Lower leg skin (tissue), 4 donors: Measurements from ENCODE around the gene GHR. TPM values are rescaled to one million over a fixed set of nuclear protein-coding genes. Genes with fewer than 3 reads are reported as not detected.

Source experiments
- DNase-seq, 2 donors: peaks; one replicate each; pipeline ENCODE4 v3.0.0-alpha.2; 2019; ENCODE audit warnings: low spot score in 2 of 2
- H3K4me3 ChIP-seq: fragments of 200-600 bp; sonication (generic); 2 replicates; pipeline ENCODE4 v1.5.1; 2017; ENCODE audit warnings: mild to moderate bottlenecking, low read depth; ENCODE audit not compliant: poor library complexity, severe bottlenecking
- POLR2A ChIP-seq, 2 donors: fragments of 450-650 bp; IDR thresholded peaks; one replicate each; pipeline ENCODE4 v1.6.1; 2016 to 2017; ENCODE audit warnings: antibody characterized with exemption in 2 of 2, mild to moderate bottlenecking in 1 of 2, moderate library complexity in 1 of 2
- WGBS, 2 donors: methylation state at CpG; one replicate each; pipeline ENCODE4 v1.1.5; 2018; 5-methylcytosine and 5-hydroxymethylcytosine counted together
- intact Hi-C: fragments of 100-400 bp; cut with DNase I; formaldehyde crosslinking; loops from one replicate; pipeline ENCODE4 v1.15.0; 2023; ENCODE audit warnings: low total_unique reads
- total RNA-seq, 4 donors: library from RNA; depleted of rRNA; stranded (reverse); fragments of >200 nt; gene quantifications; one replicate each; pipeline ENCODE4 v1.1.0, GENCODE V29; 2016
- TF ChIP-seq, protein P1 (sequence below), 3 donors: fragments of 450-650 bp; IDR thresholded peaks; one replicate each; pipeline ENCODE4 v1.5.1; 2016; ENCODE audit warnings: antibody characterized with exemption in 3 of 3, mild to moderate bottlenecking in 3 of 3, moderate library complexity in 2 of 3

Gene GHR
- total RNA-seq, 4 donors from 2014 or later, result 10.5 to 23.1 (median 14.2) TPM

DNA sequence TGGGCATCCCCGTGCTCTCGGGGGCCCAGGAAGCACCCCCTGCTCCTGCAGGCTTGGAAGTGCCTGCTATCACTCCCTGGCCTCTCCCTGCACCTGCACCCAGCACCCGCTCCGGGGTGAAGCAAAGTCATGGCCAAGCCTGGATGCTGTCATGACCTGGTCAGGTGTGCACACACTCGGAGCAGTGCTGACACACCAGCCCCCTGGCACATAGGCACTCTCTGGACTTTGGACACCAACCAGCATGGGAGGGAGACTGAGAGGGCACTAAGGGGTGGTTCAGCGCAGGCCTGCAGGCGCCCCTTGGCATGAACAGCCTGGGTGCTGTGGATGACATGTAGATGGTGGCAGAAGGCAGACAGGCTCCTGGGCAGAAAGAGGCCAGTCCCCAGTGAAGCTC is 158.6 kb downstream of the GHR start:
- TF ChIP-seq POLR2A (IDR thresholded peaks at IDR 0.05), result no peak
- TF ChIP-seq, protein P1, sequence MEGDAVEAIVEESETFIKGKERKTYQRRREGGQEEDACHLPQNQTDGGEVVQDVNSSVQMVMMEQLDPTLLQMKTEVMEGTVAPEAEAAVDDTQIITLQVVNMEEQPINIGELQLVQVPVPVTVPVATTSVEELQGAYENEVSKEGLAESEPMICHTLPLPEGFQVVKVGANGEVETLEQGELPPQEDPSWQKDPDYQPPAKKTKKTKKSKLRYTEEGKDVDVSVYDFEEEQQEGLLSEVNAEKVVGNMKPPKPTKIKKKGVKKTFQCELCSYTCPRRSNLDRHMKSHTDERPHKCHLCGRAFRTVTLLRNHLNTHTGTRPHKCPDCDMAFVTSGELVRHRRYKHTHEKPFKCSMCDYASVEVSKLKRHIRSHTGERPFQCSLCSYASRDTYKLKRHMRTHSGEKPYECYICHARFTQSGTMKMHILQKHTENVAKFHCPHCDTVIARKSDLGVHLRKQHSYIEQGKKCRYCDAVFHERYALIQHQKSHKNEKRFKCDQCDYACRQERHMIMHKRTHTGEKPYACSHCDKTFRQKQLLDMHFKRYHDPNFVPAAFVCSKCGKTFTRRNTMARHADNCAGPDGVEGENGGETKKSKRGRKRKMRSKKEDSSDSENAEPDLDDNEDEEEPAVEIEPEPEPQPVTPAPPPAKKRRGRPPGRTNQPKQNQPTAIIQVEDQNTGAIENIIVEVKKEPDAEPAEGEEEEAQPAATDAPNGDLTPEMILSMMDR (IDR thresholded peaks at IDR 0.05), result no peak
- no peak for DNase-seq
- intact Hi-C loops, result loop anchor here (10.0 kb wide), 1 partner anchor 157 kb away; the partner anchor contains the start of gene GHR
- WGBS, 2 donors, result 87 to 95% methylated on average over 5 to 7 of the region's 7 CpGs
- H3K4me3 ChIP-seq, result no peak overlapping the region

DNA sequence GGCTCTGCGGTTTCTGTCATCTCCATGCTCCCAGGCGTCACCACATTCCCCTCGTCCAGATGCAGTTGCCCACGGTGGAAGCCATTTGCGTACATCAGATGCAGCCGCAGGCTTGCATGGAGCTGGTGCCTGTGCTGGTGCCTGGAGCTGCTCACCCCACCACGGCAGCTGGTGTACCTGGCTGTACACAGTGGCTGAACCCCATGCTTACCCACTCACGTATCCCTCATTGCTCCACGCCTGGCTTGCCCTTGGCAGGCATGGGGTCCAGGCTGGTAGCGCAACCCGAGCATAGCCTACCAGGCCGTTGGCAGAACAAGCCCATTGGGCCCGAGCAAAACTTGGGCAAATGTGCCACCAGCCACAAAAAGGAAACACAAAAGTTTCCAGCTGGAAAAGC is 159.5 kb downstream of the GHR start:
- DNase-seq, result peak in 1 of 2 donors; percentile 85
- intact Hi-C loops, result loop anchor here (10.0 kb wide), 1 partner anchor 158 kb away; the partner anchor contains the start of gene GHR
- 98 to 99% methylated on average over 13 of the region's 13 CpGs for WGBS, 2 donors
- no peak for TF ChIP-seq POLR2A (IDR thresholded peaks at IDR 0.05)
- TF ChIP-seq, protein P1 (IDR thresholded peaks at IDR 0.05), result no peak
- no peak overlapping the region for H3K4me3 ChIP-seq

DNA sequence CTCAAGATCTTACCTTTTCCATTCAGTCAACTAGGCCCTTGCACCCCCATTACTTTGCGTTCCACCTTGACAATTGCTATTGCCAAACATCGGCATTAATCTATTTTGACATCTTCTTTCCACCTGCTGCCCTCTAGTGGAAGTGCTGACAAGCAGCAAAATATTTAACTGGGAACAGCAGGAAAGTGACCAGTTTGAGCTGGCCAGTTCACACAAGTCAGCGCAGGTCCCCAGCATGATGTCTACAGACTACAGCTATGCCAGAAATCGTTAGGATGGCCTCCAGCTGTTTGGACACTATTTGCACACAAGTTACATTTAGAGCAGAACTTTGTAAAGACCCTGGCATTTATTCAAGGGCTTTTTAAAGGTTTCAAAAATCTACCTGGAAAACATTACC is 160.1 kb downstream of the GHR start:
- peak in 1 of 2 donors; percentile 49 for DNase-seq

DNA sequence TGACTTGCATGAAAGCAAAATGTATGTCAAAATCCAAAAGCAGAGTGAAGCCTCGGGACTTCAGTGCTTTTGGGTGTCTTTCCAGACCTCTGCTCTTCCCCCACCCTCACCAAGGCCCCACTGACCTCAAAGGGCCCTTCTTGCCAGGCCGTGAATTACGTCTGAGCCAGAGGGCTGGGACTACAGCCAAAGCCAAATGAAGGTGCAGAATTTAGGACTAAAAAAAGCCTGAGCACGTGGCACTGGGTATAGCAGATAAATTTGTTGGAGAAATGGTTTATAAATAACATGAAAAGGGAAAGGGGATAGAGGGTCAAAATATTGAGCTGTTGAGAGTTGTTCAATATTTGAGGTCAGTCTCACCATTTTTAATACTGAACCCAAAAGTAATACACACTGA is 163.4 kb downstream of the GHR start:
- TF ChIP-seq POLR2A (IDR thresholded peaks at IDR 0.05), result no peak
- TF ChIP-seq, protein P1 (IDR thresholded peaks at IDR 0.05), result no peak
- no peak overlapping the region for H3K4me3 ChIP-seq
- WGBS, 2 donors, result 9 to 10% methylated on average over 4 of the region's 4 CpGs
- DNase-seq, result no peak
- intact Hi-C loops, result loop anchor here (10.0 kb wide), 1 partner anchor 162 kb away; the partner anchor contains the start of gene GHR

More for the DNA sequence above, 160.1 kb downstream of the GHR start:
- H3K4me3 ChIP-seq, result no peak overlapping the region
- intact Hi-C loops, result loop anchor here (10.0 kb wide), 1 partner anchor 159 kb away; the partner anchor contains the start of gene GHR
- TF ChIP-seq, protein P1 (IDR thresholded peaks at IDR 0.05), result peak in 1 of 3 donors; percentile 51
- no peak for TF ChIP-seq POLR2A (IDR thresholded peaks at IDR 0.05)
- 9 to 12% methylated on average over 4 of the region's 4 CpGs for WGBS, 2 donors

DNA sequence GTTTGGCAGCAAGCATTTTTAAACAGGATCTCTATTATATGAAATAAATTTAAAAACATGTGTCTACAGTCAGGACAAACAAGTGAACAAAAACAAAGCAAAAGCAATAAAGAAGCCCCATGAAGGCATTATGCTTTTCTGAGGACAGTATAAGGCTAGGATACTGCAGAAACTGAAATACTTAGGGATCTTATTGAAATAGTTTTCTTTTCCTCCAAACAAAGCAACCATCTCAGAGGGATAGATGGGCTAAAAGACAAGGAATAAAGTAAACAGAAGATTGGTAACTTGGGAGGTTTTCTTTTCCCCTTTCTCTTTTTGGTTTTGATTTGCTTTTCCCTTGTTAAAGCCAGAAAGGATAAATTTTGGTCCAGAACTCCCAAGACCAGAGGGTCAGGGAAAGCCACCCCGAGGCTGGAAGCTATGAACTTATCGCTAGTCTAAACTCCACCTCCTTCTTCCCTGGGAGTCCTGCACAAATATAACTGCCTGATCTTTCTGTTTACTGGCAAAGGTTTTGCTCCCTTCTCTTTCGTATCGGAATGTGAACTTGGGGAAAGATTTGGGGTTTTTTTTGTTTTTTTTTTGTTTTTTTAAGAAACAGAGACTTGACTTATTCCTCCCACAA is 164.0 kb downstream of the GHR start:
- DNase-seq, result no peak
- no peak overlapping the region for H3K4me3 ChIP-seq
- intact Hi-C loops, result loop anchor here (10.0 kb wide), 1 partner anchor 162 kb away; the partner anchor contains the start of gene GHR
- WGBS, 2 donors, result 42 to 44% methylated on average over 4 of the region's 4 CpGs
- TF ChIP-seq POLR2A (IDR thresholded peaks at IDR 0.05), result no peak
- TF ChIP-seq, protein P1 (IDR thresholded peaks at IDR 0.05), result no peak
